Activated CD4-positive, alpha-beta T cell treated with anti-CD3 and anti-CD28 coated beads, Interleukin-2, amount 50 U/mL, for 16 hours (primary cell): ENCODE data around the gene ELFN2.

ENCODE experiments used
- DNase-seq: peaks from one replicate; pipeline ENCODE4 v3.0.0-alpha.2; 2020

Gene ELFN2

GRCh38 chr22:37425800-37426705, 1.2 kb downstream of the ELFN2 start:
- DNase-seq: no peak

DNA sequence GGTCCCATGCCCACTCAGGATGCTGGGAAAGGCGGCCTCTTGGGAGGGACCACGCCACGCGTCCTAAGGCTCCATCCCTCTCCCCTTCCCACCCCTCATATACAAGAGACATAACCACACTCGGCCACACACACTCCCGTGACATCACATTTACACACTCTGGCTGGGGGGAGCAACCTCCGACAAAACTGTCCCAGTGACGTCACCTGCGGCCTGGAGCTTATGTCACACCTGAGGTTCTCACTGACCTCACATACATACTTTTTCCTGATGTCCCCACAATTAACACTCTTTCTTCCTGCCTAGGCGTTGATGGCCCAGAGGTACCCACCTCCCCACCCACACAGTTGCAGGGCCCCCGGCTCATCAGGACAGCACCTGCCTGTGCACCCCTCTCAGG, 1.9 kb downstream of the ELFN2 start:
- DNase-seq: no peak

DNA sequence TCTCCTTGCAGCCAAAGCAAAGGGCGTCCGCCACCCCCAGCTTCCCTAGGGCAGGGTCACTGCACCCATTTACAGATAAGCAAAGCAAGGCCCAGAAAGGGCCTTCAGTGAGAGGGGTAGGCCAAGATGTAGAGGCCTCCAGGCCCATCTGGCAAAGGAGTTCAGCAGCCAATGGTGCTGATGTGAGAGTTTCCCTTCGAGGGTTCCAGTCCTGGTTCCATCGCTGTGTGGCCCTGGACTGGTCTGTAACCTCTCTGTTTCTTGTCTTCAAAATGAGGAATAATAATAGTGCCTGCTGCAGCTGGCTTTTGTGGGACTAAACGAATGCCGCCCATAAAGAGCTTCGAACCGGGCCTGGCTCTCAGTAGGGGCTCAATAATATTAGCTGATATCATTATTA, 4.0 kb downstream of the ELFN2 start:
- DNase-seq: no peak

DNA sequence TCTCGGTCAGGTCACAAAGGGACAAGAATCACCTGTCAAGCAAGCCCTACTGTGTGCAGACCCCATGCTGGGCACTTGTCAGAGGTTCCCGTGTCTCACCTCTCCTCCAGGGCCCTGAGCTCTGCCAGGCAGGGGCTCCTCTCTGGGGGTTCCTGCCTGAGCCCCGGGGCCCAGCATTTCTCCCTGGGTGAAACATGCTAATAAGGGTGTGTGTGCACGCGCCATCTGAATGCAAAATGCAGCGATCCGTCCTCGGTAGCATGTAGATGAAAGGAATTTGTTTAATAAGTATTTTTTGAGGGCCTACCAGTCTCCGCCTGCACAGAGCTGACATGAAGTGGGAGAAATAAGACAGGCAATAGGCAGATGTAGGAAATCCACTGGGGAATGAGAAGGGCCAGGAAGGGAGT, 5.8 kb downstream of the ELFN2 start:
- no peak for DNase-seq

DNA sequence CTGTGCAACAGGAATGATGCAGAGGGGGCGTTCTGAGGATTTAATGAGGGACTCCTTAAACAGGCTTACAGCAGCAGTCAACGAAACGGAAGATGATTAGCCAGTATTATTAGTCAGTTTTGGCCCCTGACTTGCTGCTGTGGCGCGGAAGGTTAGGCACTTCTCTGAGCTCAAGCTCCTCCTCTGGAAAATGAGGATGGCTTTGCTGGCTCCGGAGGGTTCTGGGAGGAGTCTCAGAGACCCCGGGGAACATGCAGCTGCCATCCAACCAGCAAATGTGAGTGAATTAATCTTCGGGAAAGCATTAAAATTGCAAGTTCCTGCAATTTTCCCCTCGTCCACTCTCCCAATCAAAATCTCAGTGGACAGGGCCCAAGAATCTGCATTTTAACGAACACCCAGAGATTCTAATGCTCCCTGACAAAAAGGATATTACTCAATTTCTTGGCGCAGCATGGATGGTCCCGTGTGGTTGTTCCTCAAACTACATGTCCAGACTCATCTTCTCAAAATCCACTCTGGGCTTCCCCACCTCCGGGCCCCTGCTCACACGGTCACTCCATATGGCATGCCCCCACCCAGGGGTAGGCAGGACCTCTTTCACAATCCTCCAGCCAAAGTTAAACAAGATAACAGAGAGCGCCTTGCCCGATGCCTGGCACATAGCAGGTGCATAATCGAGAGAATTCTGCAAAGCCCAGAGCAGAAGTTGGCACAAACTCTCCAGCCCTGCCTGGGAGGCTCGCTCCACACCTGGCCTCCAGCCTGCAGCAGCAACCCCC, 6.4 kb downstream of the ELFN2 start:
- DNase-seq: no peak

DNA sequence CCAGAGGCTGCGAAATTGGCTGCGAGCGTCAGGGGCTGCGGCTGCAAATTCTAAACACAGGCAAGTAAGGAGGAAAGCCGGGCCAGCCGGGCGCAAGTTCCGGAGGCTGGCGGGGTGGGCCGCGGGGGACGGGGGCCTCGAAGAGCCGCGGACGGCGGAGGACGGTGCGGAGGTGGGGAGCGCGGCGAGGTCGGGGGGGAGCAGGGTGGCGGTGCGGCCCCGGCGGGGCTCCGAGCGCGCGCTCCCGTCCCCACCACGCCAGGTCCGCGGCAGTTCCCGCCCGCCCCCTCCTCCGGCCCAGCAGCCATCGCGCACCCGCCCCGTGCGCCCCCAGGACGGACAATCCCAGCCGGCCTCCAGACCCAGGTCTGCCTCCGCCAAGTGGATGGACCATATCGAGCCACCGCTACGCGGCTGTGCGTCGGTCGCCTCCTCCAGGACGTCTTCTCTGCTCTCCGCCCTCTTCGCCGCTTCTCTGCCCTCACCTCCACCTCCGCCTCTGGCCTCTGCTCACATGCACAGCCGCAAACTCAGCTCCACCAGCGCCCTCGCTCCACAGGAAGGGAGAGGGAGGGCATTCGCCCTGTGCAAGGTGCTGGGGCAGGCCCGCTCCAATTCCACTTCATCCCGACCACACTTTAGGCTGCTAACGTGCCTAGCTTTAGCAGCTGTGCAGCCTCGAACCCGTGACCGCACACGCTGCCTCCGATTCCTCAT, 7.2 kb downstream of the ELFN2 start:
- DNase-seq: peak; percentile 31

DNA sequence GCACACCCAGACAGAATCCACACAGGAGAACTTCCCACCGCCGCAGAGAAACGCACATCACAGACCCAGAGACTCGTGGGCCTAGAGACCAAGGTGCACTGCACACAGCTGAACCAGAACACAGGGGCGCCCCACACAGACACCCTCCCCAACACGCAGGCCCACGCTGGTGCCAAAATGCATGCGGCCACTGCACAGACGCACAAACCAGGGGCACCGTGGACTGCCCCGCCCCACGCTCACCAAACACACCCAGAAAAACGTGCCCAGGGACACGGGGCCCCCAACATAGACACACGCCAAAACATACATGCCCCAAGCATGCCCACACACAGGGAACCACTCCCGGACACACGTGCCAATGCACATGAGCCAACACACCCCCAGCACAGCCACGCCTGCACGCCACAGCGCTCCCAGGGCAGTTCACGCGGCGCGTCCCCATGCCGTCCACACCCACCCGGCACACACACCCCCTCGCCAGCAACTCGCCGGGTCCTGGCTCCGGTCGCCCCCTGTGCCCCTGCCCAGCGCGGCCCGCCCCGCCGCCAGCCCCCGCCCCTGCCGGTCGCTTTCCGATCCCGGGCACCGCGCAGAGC, 7.8 kb downstream of the ELFN2 start:
- no peak for DNase-seq

- no peak for DNase-seq
These were observed 8.5 kb downstream of the ELFN2 start for GRCh38 chr22:37418627-37419369.

DNA sequence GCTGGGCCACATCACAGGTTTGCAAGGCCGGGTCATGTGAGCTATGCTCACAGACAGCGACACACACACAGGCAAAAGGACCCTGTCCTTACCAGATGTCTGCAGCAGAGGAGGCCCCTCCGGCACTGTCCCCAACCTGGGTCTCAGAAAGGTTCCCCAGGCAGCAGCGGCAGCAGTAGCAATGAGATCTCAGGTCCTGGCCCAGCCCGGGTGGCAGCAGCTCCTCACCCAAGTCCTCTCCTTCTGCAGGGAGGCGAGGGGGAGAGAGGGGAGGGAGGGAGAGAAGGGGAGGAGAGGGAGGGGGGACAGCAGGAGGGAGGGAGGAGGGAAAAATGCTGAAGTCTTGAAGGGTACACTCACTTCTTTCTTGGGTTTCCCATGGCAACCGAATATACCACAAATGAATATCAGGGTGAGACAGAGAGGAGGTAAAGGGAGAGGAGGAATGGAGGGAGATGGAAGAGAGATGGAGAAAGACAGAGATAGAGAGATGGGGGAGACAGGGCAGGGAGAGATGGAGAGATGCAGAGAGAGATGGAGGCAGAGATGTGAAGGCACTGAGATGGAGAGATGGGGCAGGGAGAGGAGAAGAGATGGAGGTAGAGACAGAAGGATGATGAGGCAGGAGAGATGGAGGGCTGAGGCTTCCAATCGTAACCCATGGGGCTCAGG, 9.5 kb downstream of the ELFN2 start:
- DNase-seq: no peak

DNA sequence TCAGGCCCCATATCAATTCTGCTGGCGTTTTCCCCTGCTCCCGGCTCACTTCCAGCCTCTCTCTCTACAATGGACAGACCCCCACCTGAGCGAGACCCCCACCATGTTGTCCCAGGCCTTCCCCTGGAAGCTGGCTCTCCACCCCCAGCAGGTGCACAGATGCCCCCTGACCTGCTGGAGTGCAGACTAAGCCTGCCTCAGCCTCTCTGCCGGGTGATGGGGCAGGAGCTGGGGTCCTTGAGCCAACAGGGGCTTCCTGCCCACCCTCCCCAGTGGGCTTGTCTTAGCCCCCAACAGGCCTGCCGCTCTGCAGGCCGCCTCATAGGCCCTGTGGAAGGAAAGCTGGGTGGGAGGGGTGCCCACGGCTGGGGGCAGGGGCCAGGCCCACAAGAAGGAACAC, 10.0 kb downstream of the ELFN2 start:
- no peak for DNase-seq

DNA sequence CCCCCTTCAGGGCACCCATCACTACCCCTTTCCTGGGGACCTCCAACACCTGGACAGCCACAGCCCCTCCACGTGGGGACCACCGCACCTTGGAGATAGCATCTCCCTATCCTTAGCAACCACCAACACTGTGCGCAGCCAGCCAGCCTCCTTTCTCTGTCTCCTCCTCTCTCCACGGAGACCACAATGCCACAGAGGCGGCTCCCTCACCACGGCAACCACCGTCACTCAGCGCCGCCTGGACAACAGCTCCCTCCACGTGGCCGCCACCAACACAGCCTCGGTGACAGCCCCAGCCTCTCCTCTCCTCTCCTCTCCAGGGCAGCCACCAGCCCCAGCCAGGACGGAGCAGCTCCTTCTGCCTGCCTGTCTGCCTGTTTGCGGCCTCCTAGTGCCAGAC, 10.5 kb downstream of the ELFN2 start:
- DNase-seq: peak; percentile 40

DNA sequence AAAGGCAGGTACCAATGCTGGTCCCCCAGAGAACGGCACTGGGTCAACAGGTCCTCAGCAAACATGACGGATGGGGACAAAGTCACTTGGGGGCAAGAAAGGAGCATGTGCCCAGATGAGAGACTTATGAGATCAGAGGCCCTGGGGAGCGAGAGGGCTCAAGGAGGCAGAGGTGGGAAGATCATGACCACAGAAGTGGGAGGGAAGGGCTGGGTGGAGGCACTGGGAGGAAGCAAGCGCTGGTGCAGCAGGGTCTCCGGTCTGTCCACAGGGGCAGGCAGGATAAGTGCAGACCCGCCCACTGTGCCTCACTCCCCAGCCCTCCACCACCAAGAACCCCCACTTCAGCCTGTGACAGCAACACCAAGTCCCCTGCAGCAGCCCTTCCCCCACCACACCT, 10.9 kb downstream of the ELFN2 start:
- DNase-seq: no peak

- no peak for DNase-seq
These were observed 12.1 kb downstream of the ELFN2 start for GRCh38 chr22:37415210-37415609.

DNA sequence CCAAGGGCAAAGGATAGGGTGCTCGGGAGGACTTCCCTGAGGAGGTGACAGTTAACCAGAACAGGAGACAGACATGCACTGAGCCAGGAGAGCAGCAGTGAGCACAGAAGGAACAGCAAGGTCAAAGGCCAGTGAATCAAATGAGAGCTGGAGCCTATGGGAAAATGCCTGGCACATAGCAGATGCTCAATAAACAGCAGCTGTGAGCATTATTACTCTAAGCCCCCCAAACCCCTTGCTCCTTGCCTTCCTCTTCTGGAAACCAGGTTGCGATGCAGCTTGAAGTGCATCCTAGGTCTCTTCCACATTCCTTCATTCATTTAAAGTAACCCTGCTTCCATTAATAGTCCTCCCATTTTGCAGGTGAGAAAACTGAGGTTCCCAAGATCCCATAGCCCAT, 13.0 kb downstream of the ELFN2 start:
- DNase-seq: no peak

- DNase-seq: no peak
These were observed 13.7 kb downstream of the ELFN2 start for GRCh38 chr22:37413546-37413945.

GRCh38 chr22:37412495-37413250, 14.6 kb downstream of the ELFN2 start:
- DNase-seq: no peak

- no peak for DNase-seq
These were observed 15.6 kb downstream of the ELFN2 start for GRCh38 chr22:37411655-37412054.

GRCh38 chr22:37410174-37411055, 16.9 kb downstream of the ELFN2 start:
- DNase-seq: no peak

- no peak for DNase-seq
These were observed 17.7 kb downstream of the ELFN2 start for GRCh38 chr22:37409459-37410050.
